CD4-positive, CD25-positive, alpha-beta regulatory T cell (primary cell): ENCODE results near the gene SP3. TPM values are rescaled to one million over a fixed set of nuclear protein-coding genes. Genes with fewer than 3 reads are reported as not detected.

Experiments used
- ATAC-seq, 2 donors: fragments of 150-1000 bp; cut with Tn5 transposase; one replicate each; pipeline ENCODE4 v1.10.0; 2021; ENCODE audit warnings: low read depth in 2 of 2, moderate number of reproducible peaks in 2 of 2, moderate library complexity in 1 of 2
- DNase-seq, 3 donors: peaks; one replicate each; pipeline versions ENCODE4 v3.0.0 to v3.0.0-alpha.2; 2012 to 2022; ENCODE audit warnings: mixed read lengths in 1 of 3
- H3K27ac ChIP-seq: one replicate; pipeline ENCODE4 v1.7.0; 2013; ENCODE audit warnings: mild to moderate bottlenecking, low read length; ENCODE audit not compliant: insufficient read depth, poor library complexity, severe bottlenecking
- H3K27me3 ChIP-seq: one replicate; pipeline ENCODE4 v1.7.0; 2013; ENCODE audit warnings: low read length; ENCODE audit not compliant: control insufficient read depth, insufficient read depth
- H3K36me3 ChIP-seq: one replicate; pipeline ENCODE4 v1.7.0; 2013; ENCODE audit warnings: mild to moderate bottlenecking, low read length, moderate library complexity; ENCODE audit not compliant: control insufficient read depth, insufficient read depth
- H3K4me1 ChIP-seq: 2 replicates; pipeline ENCODE4 v1.7.0; 2013; ENCODE audit warnings: mild to moderate bottlenecking, low read length; ENCODE audit not compliant: insufficient read depth, control insufficient read depth, poor library complexity, severe bottlenecking
- H3K4me3 ChIP-seq: one replicate; pipeline ENCODE4 v1.7.0; 2013; ENCODE audit warnings: low read depth, mild to moderate bottlenecking, low read length, moderate library complexity
- H3K9me3 ChIP-seq, 2 experiments: 1 replicate in 1 of 2; 2 replicates in 1 of 2; pipeline ENCODE4 v1.7.0; 2013; ENCODE audit warnings: low read length in 2 of 2, mild to moderate bottlenecking in 1 of 2, moderate library complexity in 1 of 2; ENCODE audit not compliant: control insufficient read depth in 2 of 2
- H3K27ac Mint-ChIP-seq, 3 donors: one replicate each; pipeline ENCODE4 v1.8.0; 2020 to 2022; ENCODE audit warnings: mild to moderate bottlenecking in 3 of 3, mixed read lengths in 3 of 3, moderate library complexity in 2 of 3
- H3K27me3 Mint-ChIP-seq: one replicate; pipeline ENCODE4 v1.8.0; 2022; ENCODE audit warnings: mild to moderate bottlenecking, mixed read lengths
- H3K36me3 Mint-ChIP-seq: one replicate; pipeline ENCODE4 v1.8.0; 2020; ENCODE audit warnings: mixed read lengths
- H3K4me1 Mint-ChIP-seq, 4 donors: one replicate each; pipeline ENCODE4 v1.8.0; 2020 to 2022; ENCODE audit warnings: mixed read lengths in 4 of 4, mild to moderate bottlenecking in 1 of 4
- H3K4me3 Mint-ChIP-seq, 4 donors: one replicate each; pipeline ENCODE4 v1.8.0; 2020 to 2022; ENCODE audit warnings: mild to moderate bottlenecking in 4 of 4, mixed read lengths in 4 of 4, moderate library complexity in 3 of 4
- H3K9me3 Mint-ChIP-seq, 7 donors: one replicate each; pipeline ENCODE4 v1.8.0; 2020 to 2022; ENCODE audit warnings: mixed read lengths in 7 of 7, mild to moderate bottlenecking in 3 of 7, moderate library complexity in 2 of 7
- polyA plus RNA-seq, 4 donors: library from polyadenylated mRNA; unstranded; fragments of 300-500 nt; fragmentation: Illumina TruSeq; gene quantifications; one replicate each; pipeline ENCODE4 v1.2.3, GENCODE V29; 2021
- total RNA-seq: library from RNA; stranded (reverse); gene quantifications from one replicate; pipeline ENCODE4 v1.2.3, GENCODE V29; 2022

Gene SP3
- total and polyA plus RNA-seq, 5 donors from 2014 or later: 65.9 to 153 (median 81.6) TPM

DNA sequence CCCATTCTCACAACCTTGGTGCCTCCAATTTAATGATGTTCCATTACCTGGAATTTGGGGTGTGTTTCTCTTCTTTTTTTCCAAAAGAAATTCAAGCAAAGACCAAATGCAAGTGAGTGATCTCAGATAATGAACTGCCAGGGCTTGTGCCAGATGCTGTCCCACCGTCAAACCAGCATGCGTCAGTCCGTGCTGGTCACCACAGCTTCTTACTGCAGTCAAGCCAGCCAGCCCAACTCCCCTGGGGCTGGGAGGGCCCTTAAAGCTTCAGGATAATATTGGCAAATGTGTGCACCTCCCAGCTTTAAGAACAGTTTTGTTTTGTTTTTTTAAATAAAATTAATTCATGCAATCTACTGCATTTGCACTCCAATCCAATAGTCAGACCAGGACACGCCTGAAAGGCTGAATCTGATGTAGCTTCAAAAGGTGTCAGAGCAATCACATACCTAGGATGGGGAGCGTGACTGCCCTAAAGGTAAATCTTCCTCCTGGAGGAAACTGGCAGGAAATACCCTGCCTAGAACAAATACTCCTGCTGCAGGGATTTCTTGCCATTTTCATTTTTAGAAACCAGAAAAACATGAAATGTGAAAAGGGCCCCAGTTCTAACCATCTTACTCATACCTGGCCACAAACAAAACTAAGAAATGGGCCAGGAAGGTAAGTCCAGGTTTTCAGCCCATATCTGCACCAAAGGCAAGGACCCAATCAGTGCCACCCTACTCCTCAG lies 26.8 kb upstream of the SP3 start:
- Mint-ChIP-seq H3K9me3 (peaks cover 0 to 3% (median 0%) of the 10 kb centered on the region in 7 donors), H3K27me3 (peaks cover 14% of the 10 kb centered on the region), H3K4me3 (no peak overlapping the region), H3K27ac (no peak overlapping the region), H3K4me1 (peaks cover 4 to 10% (median 6%) of the 10 kb centered on the region in 4 donors), H3K36me3 (no peaks in the 10 kb centered on the region)
- no peaks in the 10 kb centered on the region for H3K27me3 ChIP-seq
- no peak overlapping the region for H3K4me3 ChIP-seq
- ATAC-seq (no peak), DNase-seq (no peak)
- H3K27ac ChIP-seq: no peak overlapping the region
- H3K9me3 ChIP-seq: no peaks in the 10 kb centered on the region
- H3K36me3 ChIP-seq: no peaks in the 10 kb centered on the region
- peaks cover 5% of the 10 kb centered on the region for H3K4me1 ChIP-seq

DNA sequence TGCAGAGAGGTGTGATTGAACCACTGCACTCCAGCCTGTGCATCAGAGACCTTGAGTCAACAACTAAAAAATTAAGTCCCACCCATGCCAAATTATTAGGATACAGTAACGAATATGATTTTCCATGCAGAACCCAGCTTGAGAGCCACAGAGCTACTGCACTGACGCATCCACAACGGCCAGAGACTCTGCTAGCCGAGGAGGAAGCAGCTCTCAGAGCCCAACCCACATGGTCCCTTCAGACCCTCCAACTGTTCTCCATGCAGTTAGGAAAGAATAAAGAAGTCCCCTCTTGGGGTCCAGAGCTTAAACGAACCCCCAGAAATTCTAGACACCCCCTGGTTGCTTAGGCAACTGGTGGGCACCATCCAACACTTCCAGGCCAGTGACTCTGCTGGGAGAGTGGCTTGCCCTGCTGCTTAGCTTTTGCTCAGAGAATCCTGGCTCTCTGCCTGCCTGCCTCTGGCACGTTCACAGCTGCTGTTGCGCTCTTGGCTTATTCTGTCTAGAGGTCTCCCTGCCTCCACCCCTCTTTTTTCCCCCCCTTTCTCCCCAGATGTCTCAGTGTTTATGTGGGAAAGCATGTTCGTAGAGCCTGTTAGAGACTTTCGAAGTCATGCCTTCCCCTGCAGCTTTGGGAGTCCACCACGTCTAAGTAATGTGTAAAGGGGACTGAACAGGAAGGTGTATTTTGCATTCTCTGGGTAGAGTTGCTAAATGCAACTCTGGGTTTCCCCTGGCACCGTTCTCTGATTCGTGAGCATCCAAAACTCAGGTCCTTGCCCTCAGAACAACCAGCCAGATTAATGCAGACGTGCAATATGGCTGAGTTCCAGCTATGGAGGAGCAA lies 26.0 kb upstream of the SP3 start:
- H3K4me1 Mint-ChIP-seq: peaks cover 2 to 5% (median 4%) of the 10 kb centered on the region in 4 donors
- DNase-seq (no peak), ATAC-seq (no peak)
- H3K27me3 Mint-ChIP-seq: peaks cover 10% of the 10 kb centered on the region
- H3K36me3 Mint-ChIP-seq: no peaks in the 10 kb centered on the region
- H3K27me3 ChIP-seq: no peaks in the 10 kb centered on the region
- no peaks in the 10 kb centered on the region for H3K9me3 ChIP-seq
- peaks cover 0 to 3% (median 0%) of the 10 kb centered on the region in 7 donors for H3K9me3 Mint-ChIP-seq
- H3K27ac Mint-ChIP-seq: no peak overlapping the region
- no peaks in the 10 kb centered on the region for H3K36me3 ChIP-seq
- no peak overlapping the region for H3K4me3 ChIP-seq
- peaks cover under 1% of the 10 kb centered on the region for H3K4me1 ChIP-seq
- no peak overlapping the region for H3K27ac ChIP-seq
- H3K4me3 Mint-ChIP-seq: no peak overlapping the region

GRCh38 chr2:173990245-173990644 lies 25.1 kb upstream of the SP3 start:
- ATAC-seq: no peak
- Mint-ChIP-seq H3K4me1 (peaks cover 0 to 5% (median 2%) of the 10 kb centered on the region in 4 donors), H3K27ac (no peak overlapping the region), H3K9me3 (peaks cover 0 to 3% (median 0%) of the 10 kb centered on the region in 7 donors), H3K36me3 (no peaks in the 10 kb centered on the region), H3K27me3 (peaks cover 10% of the 10 kb centered on the region), H3K4me3 (no peak overlapping the region)
- H3K27me3 ChIP-seq: no peaks in the 10 kb centered on the region
- no peak overlapping the region for H3K4me3 ChIP-seq
- no peaks in the 10 kb centered on the region for H3K36me3 ChIP-seq
- H3K27ac ChIP-seq: no peak overlapping the region
- no peaks in the 10 kb centered on the region for H3K4me1 ChIP-seq
- H3K9me3 ChIP-seq: no peaks in the 10 kb centered on the region
- no peak for DNase-seq

DNA sequence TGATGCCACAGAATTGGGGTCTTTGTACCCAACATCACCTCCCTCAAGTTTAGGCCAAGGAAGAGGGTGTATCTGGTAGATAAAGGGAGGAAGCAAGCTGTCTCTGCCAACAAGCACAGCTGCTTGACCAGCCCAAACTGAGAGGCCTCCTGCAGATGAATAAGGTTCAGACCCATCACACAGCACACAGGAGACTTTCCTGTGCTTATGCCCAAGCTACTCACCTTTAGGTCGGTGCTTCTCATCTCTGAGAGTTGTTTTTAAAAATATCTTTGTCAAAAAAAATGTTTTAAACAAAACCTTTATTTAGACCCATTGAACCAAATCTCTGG lies 24.7 kb upstream of the SP3 start:
- Mint-ChIP-seq H3K9me3 (peaks cover 0 to 3% (median 0%) of the 10 kb centered on the region in 7 donors), H3K36me3 (no peaks in the 10 kb centered on the region), H3K4me1 (peaks cover 0 to 5% (median 2%) of the 10 kb centered on the region in 4 donors), H3K4me3 (no peak overlapping the region), H3K27ac (peak overlapping the region in 1 of 3 donors; percentile 72), H3K27me3 (peaks cover 10% of the 10 kb centered on the region)
- no peak overlapping the region for H3K27ac ChIP-seq
- no peak overlapping the region for H3K4me3 ChIP-seq
- H3K36me3 ChIP-seq: no peaks in the 10 kb centered on the region
- no peak for ATAC-seq
- no peaks in the 10 kb centered on the region for H3K9me3 ChIP-seq
- no peaks in the 10 kb centered on the region for H3K27me3 ChIP-seq
- no peak for DNase-seq
- H3K4me1 ChIP-seq: no peaks in the 10 kb centered on the region

GRCh38 chr2:173989160-173989883 lies 24.1 kb upstream of the SP3 start:
- Histone ChIP-seq H3K27ac (no peak overlapping the region), H3K27me3 (no peaks in the 10 kb centered on the region), H3K4me3 (no peak overlapping the region), H3K4me1 (no peaks in the 10 kb centered on the region), H3K36me3 (no peaks in the 10 kb centered on the region), H3K9me3 (no peaks in the 10 kb centered on the region)
- Mint-ChIP-seq H3K27me3 (peaks cover 10% of the 10 kb centered on the region), H3K27ac (peak overlapping the region in 1 of 3 donors; percentile 72), H3K4me3 (no peak overlapping the region), H3K4me1 (peaks cover 0 to 4% (median under 1%) of the 10 kb centered on the region in 4 donors), H3K36me3 (no peaks in the 10 kb centered on the region), H3K9me3 (peaks cover 0 to 3% (median 0%) of the 10 kb centered on the region in 7 donors)
- ATAC-seq (no peak), DNase-seq (no peak)

DNA sequence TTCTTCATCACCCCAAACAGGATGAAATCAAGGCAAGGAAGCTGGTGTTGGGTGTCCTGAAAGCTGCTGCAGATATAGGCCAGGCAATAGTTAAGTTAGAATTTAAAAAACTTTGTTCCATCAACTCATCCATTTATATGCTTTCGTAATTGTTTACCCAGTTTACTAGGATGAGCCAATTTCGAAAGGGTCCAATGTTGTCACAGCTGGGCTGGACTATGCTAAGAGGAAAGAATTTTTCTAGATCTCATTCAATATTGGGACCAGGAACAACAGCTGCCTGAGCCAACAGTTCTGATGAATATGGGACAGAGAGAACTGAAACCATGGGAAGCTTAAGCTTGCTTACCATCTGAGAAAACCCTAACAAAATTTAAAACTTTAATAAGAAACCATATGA lies 21.6 kb upstream of the SP3 start:
- Histone ChIP-seq H3K36me3 (no peaks in the 10 kb centered on the region), H3K4me3 (no peak overlapping the region), H3K9me3 (no peaks in the 10 kb centered on the region), H3K27ac (no peak overlapping the region), H3K27me3 (no peaks in the 10 kb centered on the region), H3K4me1 (no peaks in the 10 kb centered on the region)
- Mint-ChIP-seq H3K27ac (peak overlapping the region in 2 of 3 donors; percentile 6 to 15), H3K9me3 (peaks cover 0 to 2% (median 0%) of the 10 kb centered on the region in 7 donors), H3K27me3 (peaks cover 13% of the 10 kb centered on the region), H3K4me1 (peaks cover 0 to 4% (median 0%) of the 10 kb centered on the region in 4 donors), H3K36me3 (no peaks in the 10 kb centered on the region), H3K4me3 (no peak overlapping the region)
- ATAC-seq: no peak
- no peak for DNase-seq

GRCh38 chr2:173985605-173985992 lies 20.4 kb upstream of the SP3 start:
- H3K9me3 Mint-ChIP-seq: peaks cover 0 to 2% (median 0%) of the 10 kb centered on the region in 7 donors
- H3K4me3 Mint-ChIP-seq: peak overlapping the region in 1 of 4 donors; percentile 13
- H3K27me3 Mint-ChIP-seq: peaks cover 16% of the 10 kb centered on the region
- no peak for ATAC-seq
- H3K36me3 ChIP-seq: no peaks in the 10 kb centered on the region
- no peak overlapping the region for H3K4me3 ChIP-seq
- H3K27me3 ChIP-seq: no peaks in the 10 kb centered on the region
- H3K27ac ChIP-seq: no peak overlapping the region
- no peaks in the 10 kb centered on the region for H3K9me3 ChIP-seq
- H3K4me1 Mint-ChIP-seq: no peaks in the 10 kb centered on the region
- no peaks in the 10 kb centered on the region for H3K4me1 ChIP-seq
- no peak for DNase-seq
- H3K36me3 Mint-ChIP-seq: no peaks in the 10 kb centered on the region
- H3K27ac Mint-ChIP-seq: peak overlapping the region in 1 of 3 donors; percentile 38
